A549 (cell line): ENCODE measurements around the gene LCK. TPM values are rescaled to one million over a fixed set of nuclear protein-coding genes. Genes with fewer than 3 reads are reported as not detected.

ENCODE experiments used
- ATAC-seq, 2 experiments: fragments of 200-7000 bp in 1 of 2; fragments of >200 bp in 1 of 2; cut with Nextera tagmentation in 1 of 2; cut with Tn5 transposase in 1 of 2; 3 replicates each; pipeline versions ENCODE4 v1.8.0 to v1.9.1; 2018 to 2020; ENCODE audit warnings: mild to moderate bottlenecking in 1 of 2, moderate library complexity in 1 of 2
- CTCF ChIA-PET: fragments of 300-600 bp; sonication (Branson Sonifier 250); formaldehyde crosslinking; extraction: SDS; loops from one replicate; lab custom pipeline; 2021; ENCODE audit warnings: antibody characterized with exemption, inconsistent platforms; lab: Yijun Ruan, JAX
- POLR2A ChIA-PET: fragments of 350-600 bp; formaldehyde crosslinking; extraction: SDS; loops from one replicate; lab custom pipeline; 2021; ENCODE audit warnings: antibody characterized with exemption, inconsistent platforms; lab: Yijun Ruan, JAX
- DNase-seq, 2 experiments: peaks; one replicate each; pipeline versions ENCODE4 v3.0.0 to v3.0.0-alpha.2; 2011 to 2016; ENCODE audit warnings: low read depth in 1 of 2, low spot score in 1 of 2
- FAIRE-seq: peaks from 2 replicates; lab custom pipeline; 2011; peaks lifted over from hg19 to GRCh38; lab: Jason Lieb, UNC
- H3K27ac ChIP-seq, 2 experiments: fragments of >200 bp; sonication (Bioruptor Twin); formaldehyde crosslinking; 3 replicates each; pipeline ENCODE4 v1.5.1; 2016 to 2017
- H3K4me1 ChIP-seq: fragments of >200 bp; sonication (Bioruptor Twin); formaldehyde crosslinking; 3 replicates; pipeline ENCODE4 v1.6.1; 2016
- H3K4me2 ChIP-seq: fragments of >200 bp; sonication (Bioruptor Twin); formaldehyde crosslinking; 3 replicates; pipeline ENCODE4 v1.6.1; 2016
- H3K4me3 ChIP-seq: fragments of >200 bp; sonication (Bioruptor Twin); formaldehyde crosslinking; 3 replicates; pipeline ENCODE4 v1.5.1; 2016
- H3K9me3 ChIP-seq: fragments of >200 bp; sonication (Bioruptor Twin); formaldehyde crosslinking; 3 replicates; pipeline ENCODE4 v1.6.1; 2016
- BHLHE40 ChIP-seq: IDR thresholded peaks from 2 replicates; pipeline ENCODE4 v1.6.1; 2012; ENCODE audit warnings: low read depth, low read length, inconsistent platforms
- CEBPB ChIP-seq, 2 experiments: fragments of >200 bp in 1 of 2; sonication (Bioruptor Twin) in 1 of 2; formaldehyde crosslinking in 1 of 2; IDR thresholded peaks; 2 replicates each; pipeline ENCODE4 v1.6.1; 2012 to 2016
- EP300 ChIP-seq, 2 experiments: fragments of >200 bp; sonication (Bioruptor Twin); formaldehyde crosslinking; IDR thresholded peaks; 2 replicates in 1 of 2; 3 replicates in 1 of 2; pipeline ENCODE4 v1.6.1; 2016 to 2017
- FOSB ChIP-seq: fragments of 250-450 bp; sonication (Bioruptor Pico); IDR thresholded peaks from 2 replicates; pipeline ENCODE4 v1.5.0; 2020; ENCODE audit warnings: mild to moderate bottlenecking, moderate library complexity
- FOSL2 ChIP-seq, 2 experiments: fragments of 450-650 bp in 1 of 2; fragments of >200 bp in 1 of 2; sonication (Bioruptor Twin) in 1 of 2; formaldehyde crosslinking; IDR thresholded peaks; 2 replicates each; pipeline versions ENCODE4 v1.5.0 to v1.6.1; 2016 to 2020; ENCODE audit warnings: mild to moderate bottlenecking in 1 of 2, moderate library complexity in 1 of 2
- FOXS1 ChIP-seq: fragments of 250-450 bp; sonication (Bioruptor Pico); IDR thresholded peaks from 2 replicates; pipeline ENCODE4 v1.5.0; 2020; ENCODE audit warnings: mild to moderate bottlenecking, moderate library complexity
- HOXA7 ChIP-seq: fragments of 250-450 bp; sonication (Bioruptor Pico); IDR thresholded peaks from 2 replicates; pipeline ENCODE4 v1.5.0; 2020; ENCODE audit warnings: mild to moderate bottlenecking, moderate library complexity
- HOXB13 ChIP-seq: fragments of 250-450 bp; sonication (Bioruptor Pico); IDR thresholded peaks from 2 replicates; pipeline ENCODE4 v1.5.0; 2020; ENCODE audit warnings: low read depth, mild to moderate bottlenecking, moderate library complexity
- JUN ChIP-seq, 2 experiments: fragments of >200 bp; sonication (Bioruptor Twin); formaldehyde crosslinking; IDR thresholded peaks; 2 replicates in 1 of 2; 3 replicates in 1 of 2; pipeline ENCODE4 v1.6.1; 2016 to 2017
- MAZ ChIP-seq: fragments of 150-350 bp; IDR thresholded peaks from 2 replicates; pipeline ENCODE4 v1.6.1; 2014; ENCODE audit warnings: antibody characterized with exemption, low read depth, low read length, borderline replicate concordance
- NFE2L2 ChIP-seq: fragments of 150-350 bp; conservative IDR thresholded peaks from 2 replicates; pipeline ENCODE4 v1.6.1; 2014; ENCODE audit warnings: low read length
- NR3C1 ChIP-seq: fragments of >200 bp; sonication (Bioruptor Twin); formaldehyde crosslinking; IDR thresholded peaks from 3 replicates; pipeline ENCODE4 v1.6.1; 2017
- PHF8 ChIP-seq: fragments of 200-600 bp; sonication (generic); IDR thresholded peaks from 2 replicates; pipeline ENCODE4 v1.6.1; 2016; ENCODE audit warnings: low read depth, mild to moderate bottlenecking, antibody characterized with exemption, moderate library complexity, borderline replicate concordance
- POLR2A ChIP-seq: IDR thresholded peaks from 2 replicates; pipeline ENCODE4 v1.6.1; 2012; ENCODE audit warnings: mild to moderate bottlenecking, low read length
- RAD21 ChIP-seq, 2 experiments: fragments of >200 bp in 1 of 2; sonication (Bioruptor Twin) in 1 of 2; formaldehyde crosslinking in 1 of 2; IDR thresholded peaks in 1 of 2; conservative IDR thresholded peaks in 1 of 2; 2 replicates in 1 of 2; 3 replicates in 1 of 2; pipeline ENCODE4 v1.6.1; 2012 to 2018; ENCODE audit warnings: inconsistent platforms in 1 of 2
- RCOR1 ChIP-seq: fragments of 150-350 bp; IDR thresholded peaks from 2 replicates; pipeline ENCODE4 v1.6.1; 2014; ENCODE audit warnings: antibody characterized with exemption, low read length, low read depth
- RNF2 ChIP-seq: fragments of 200-600 bp; sonication (generic); IDR thresholded peaks from 2 replicates; pipeline ENCODE4 v1.6.1; 2016; ENCODE audit warnings: low read depth, mild to moderate bottlenecking, antibody characterized with exemption, moderate library complexity, borderline replicate concordance
- SMC3 ChIP-seq: fragments of >200 bp; sonication (Bioruptor Twin); formaldehyde crosslinking; IDR thresholded peaks from 3 replicates; pipeline ENCODE4 v1.6.1; 2018; ENCODE audit warnings: inconsistent platforms
- SREBF2 ChIP-seq: fragments of 450-650 bp; IDR thresholded peaks from 2 replicates; pipeline ENCODE4 v1.6.1; 2014; ENCODE audit warnings: mild to moderate bottlenecking, moderate library complexity
- TFCP2L1 ChIP-seq: fragments of 250-450 bp; sonication (Bioruptor Pico); IDR thresholded peaks from 2 replicates; pipeline ENCODE4 v1.5.0; 2021; ENCODE audit warnings: mild to moderate bottlenecking
- TP53 ChIP-seq: fragments of 250-450 bp; sonication (Bioruptor Pico); IDR thresholded peaks from 2 replicates; pipeline ENCODE4 v1.5.0; 2021; ENCODE audit warnings: mild to moderate bottlenecking, moderate library complexity
- ZC3H11A ChIP-seq: fragments of 450-650 bp; IDR thresholded peaks from 2 replicates; pipeline ENCODE4 v1.6.1; 2014; ENCODE audit warnings: antibody characterized with exemption, mild to moderate bottlenecking
- ZFP36 ChIP-seq: fragments of 450-650 bp; IDR thresholded peaks from 2 replicates; pipeline ENCODE4 v1.6.1; 2014; ENCODE audit warnings: borderline replicate concordance; ENCODE audit not compliant: partially characterized antibody
- WGBS: methylation state at CpG from one replicate; pipeline ENCODE4 v1.1.6; 2017; ENCODE audit errors: missing lambda C conversion rate; 5-methylcytosine and 5-hydroxymethylcytosine counted together
- polyA plus RNA-seq, 4 experiments: library from polyadenylated mRNA; depleted of rRNA in 3 of 4; stranded (reverse); fragments of >200 nt; fragmentation: RNase III in 1 of 4; extraction: RNeasy Plus Mini Kit Qiagen cat#74134 plus additional on column Dnase treatment in 1 of 4; gene quantifications; 2 replicates in 3 of 4; 3 replicates in 1 of 4; pipeline ENCODE4 v1.2.3, GENCODE V29; 2011 to 2017
- TF ChIP-seq, protein P1 (sequence below): IDR thresholded peaks from 2 replicates; pipeline ENCODE4 v1.6.1; 2012
- TF ChIP-seq, protein P2 (sequence below): fragments of >200 bp; sonication (Bioruptor Twin); formaldehyde crosslinking; IDR thresholded peaks from 3 replicates; pipeline ENCODE4 v1.5.1; 2016
- TF ChIP-seq, protein P3 (sequence below): fragments of >200 bp; sonication (Bioruptor Twin); formaldehyde crosslinking; IDR thresholded peaks from 3 replicates; pipeline ENCODE4 v1.6.1; 2016
- TF ChIP-seq, protein P4 (sequence below): fragments of 450-650 bp; IDR thresholded peaks from 2 replicates; pipeline ENCODE4 v1.6.1; 2014; ENCODE audit warnings: antibody characterized with exemption
- TF ChIP-seq, protein P5 (sequence below): IDR thresholded peaks from 2 replicates; pipeline ENCODE4 v1.6.1; 2012

LCK gene
- polyA plus RNA-seq, 2 of the 4 experiments (the other 2 are of a cell fraction) = 0.03 TPM; not detected in 1

DNA sequence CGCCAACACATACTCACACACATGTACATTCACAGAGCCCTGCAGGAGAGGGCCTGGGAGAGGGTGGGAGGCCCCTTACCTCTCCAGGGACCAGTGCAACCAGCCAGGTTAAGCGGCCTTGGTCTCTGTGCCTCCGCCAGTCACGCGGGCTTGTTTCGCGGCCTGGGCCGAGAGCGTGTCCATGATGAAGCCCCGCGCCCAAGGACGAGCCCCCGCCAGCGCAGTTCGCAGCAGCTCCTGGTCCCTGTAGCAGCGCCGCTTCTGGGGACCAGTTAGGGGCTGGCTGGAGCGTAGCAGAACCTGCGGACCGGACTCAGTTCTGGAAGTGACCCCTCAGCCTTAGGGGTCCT, 11.3 kb upstream of the LCK start:
- TF ChIP-seq, protein P1, sequence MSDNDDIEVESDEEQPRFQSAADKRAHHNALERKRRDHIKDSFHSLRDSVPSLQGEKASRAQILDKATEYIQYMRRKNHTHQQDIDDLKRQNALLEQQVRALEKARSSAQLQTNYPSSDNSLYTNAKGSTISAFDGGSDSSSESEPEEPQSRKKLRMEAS = no peak
- TF ChIP-seq SMC3 (no peak), FOXS1 (CRISPR knock-in tag) (no peak), ZFP36 (no peak), CEBPB (IDR thresholded peaks at IDR 0.05) (no peak), HOXB13 (CRISPR knock-in tag) (no peak), TFCP2L1 (no peak), MAZ (no peak), JUN (IDR thresholded peaks at IDR 0.05) (no peak), RNF2 (no peak), POLR2A (no peak), RCOR1 (no peak), ZC3H11A (no peak), FOSB (CRISPR knock-in tag) (no peak)
- TF ChIP-seq, protein P2, sequence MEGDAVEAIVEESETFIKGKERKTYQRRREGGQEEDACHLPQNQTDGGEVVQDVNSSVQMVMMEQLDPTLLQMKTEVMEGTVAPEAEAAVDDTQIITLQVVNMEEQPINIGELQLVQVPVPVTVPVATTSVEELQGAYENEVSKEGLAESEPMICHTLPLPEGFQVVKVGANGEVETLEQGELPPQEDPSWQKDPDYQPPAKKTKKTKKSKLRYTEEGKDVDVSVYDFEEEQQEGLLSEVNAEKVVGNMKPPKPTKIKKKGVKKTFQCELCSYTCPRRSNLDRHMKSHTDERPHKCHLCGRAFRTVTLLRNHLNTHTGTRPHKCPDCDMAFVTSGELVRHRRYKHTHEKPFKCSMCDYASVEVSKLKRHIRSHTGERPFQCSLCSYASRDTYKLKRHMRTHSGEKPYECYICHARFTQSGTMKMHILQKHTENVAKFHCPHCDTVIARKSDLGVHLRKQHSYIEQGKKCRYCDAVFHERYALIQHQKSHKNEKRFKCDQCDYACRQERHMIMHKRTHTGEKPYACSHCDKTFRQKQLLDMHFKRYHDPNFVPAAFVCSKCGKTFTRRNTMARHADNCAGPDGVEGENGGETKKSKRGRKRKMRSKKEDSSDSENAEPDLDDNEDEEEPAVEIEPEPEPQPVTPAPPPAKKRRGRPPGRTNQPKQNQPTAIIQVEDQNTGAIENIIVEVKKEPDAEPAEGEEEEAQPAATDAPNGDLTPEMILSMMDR = no peak
- TF ChIP-seq, protein P3, sequence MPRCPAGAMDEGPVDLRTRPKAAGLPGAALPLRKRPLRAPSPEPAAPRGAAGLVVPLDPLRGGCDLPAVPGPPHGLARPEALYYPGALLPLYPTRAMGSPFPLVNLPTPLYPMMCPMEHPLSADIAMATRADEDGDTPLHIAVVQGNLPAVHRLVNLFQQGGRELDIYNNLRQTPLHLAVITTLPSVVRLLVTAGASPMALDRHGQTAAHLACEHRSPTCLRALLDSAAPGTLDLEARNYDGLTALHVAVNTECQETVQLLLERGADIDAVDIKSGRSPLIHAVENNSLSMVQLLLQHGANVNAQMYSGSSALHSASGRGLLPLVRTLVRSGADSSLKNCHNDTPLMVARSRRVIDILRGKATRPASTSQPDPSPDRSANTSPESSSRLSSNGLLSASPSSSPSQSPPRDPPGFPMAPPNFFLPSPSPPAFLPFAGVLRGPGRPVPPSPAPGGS = no peak
- TF ChIP-seq, protein P4, sequence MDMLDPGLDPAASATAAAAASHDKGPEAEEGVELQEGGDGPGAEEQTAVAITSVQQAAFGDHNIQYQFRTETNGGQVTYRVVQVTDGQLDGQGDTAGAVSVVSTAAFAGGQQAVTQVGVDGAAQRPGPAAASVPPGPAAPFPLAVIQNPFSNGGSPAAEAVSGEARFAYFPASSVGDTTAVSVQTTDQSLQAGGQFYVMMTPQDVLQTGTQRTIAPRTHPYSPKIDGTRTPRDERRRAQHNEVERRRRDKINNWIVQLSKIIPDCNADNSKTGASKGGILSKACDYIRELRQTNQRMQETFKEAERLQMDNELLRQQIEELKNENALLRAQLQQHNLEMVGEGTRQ = no peak
- FAIRE-seq = no peak
- POLR2A ChIA-PET = interaction anchor here (1.5 to 3.4 kb wide), 3 partner anchors 17 to 96 kb away, joined by 3 to 16 read pairs (median 11); partner anchors contain the start of genes HDAC1 and MARCKSL1
- Histone ChIP-seq H3K27ac (peak overlapping the region; percentile 79 to 94; a peak in 4 of 6 replicates), H3K4me1 (peaks cover 46% of the 10 kb centered on the region), H3K4me3 (no peak overlapping the region), H3K9me3 (no peaks in the 10 kb centered on the region), H3K4me2 (peak overlapping the region; percentile 81)
- ATAC-seq = no peak
- WGBS = 97% methylated on average over 12 of the region's 20 CpGs
- CTCF ChIA-PET = interaction anchor here (0.6 to 4.8 kb wide), 13 partner anchors 8 to 83 kb away, joined by 3 to 45 read pairs (median 6); partner anchors contain the start of gene LCK
- no peak for DNase-seq

DNA sequence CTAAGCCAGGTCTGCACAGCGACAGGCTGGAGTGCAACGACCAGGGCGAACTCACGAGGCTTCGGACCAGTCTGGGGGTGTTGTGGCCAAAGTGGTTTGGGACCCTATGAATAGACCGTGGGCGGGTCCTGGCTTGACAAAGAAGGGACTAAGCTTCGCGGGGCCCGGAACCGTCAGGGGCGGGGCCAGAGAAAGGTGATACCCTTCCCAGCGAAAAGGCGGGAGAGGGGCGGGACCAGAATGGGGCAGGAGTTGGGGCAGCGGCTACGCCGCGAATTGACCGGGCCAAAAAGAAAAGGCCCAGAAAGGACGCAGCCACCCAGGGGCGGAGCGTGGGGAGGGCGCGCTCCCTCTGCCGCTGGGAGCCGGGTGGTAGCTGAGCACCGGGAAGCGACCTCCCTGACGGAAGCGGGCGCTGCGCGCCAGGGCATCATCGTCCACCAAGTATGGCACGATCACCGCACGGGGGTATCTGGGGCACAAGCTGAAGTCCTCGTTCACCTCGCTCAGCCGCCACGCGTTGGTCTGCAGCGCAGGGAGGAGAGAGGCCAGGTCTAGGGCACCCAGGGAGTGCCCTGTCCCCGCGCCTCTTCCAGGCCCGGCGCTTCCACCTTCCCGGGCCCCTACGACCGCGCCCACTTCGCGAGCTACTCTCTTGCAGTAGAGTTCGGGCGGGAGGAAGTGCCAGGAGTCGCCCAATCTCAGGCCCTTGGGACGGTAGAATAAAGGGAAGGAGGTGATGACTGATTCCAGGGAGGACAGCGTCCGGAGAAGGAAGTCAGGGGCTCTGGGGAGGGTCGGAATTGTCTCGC, 10.7 kb upstream of the LCK start:
- CTCF ChIA-PET = interaction anchor here (0.6 to 4.8 kb wide), 16 partner anchors 9 to 82 kb away, joined by 3 to 45 read pairs (median 6); partner anchors contain the start of genes HDAC1 and LCK
- Histone ChIP-seq H3K4me3 (peak overlapping the region; percentile 56), H3K4me1 (peaks cover 41% of the 10 kb centered on the region), H3K27ac (peak overlapping the region; percentile 79 to 94), H3K9me3 (no peaks in the 10 kb centered on the region), H3K4me2 (peak overlapping the region; percentile 81)
- ATAC-seq = peak; percentile 76 to 85
- POLR2A ChIA-PET = interaction anchor here (1.2 to 3.4 kb wide), 7 partner anchors 12 to 96 kb away, joined by 3 to 16 read pairs (median 6); partner anchors contain the start of genes HDAC1, MARCKSL1 and TXLNA
- WGBS = 18% methylated on average over 32 of the region's 62 CpGs
- no peak for FAIRE-seq
- peak; percentile 53 to 75 for DNase-seq
- TF ChIP-seq TFCP2L1 (no peak), FOSB (CRISPR knock-in tag) (no peak), BHLHE40 (no peak), EP300 (IDR thresholded peaks at IDR 0.05) (no peak), RAD21 (conservative IDR thresholded peaks at IDR 0.05 in 1 of 2, IDR thresholded peaks at IDR 0.05 in 1 of 2) (peak; percentile 6 to 37; a peak in 2 of 5 replicates), RCOR1 (no peak), HOXA7 (CRISPR knock-in tag) (no peak), PHF8 (no peak), ZFP36 (no peak), FOSL2 (IDR thresholded peaks at IDR 0.05) (no peak), FOSL2 (CRISPR knock-in tag; IDR thresholded peaks at IDR 0.05) (no peak), NFE2L2 (no peak), JUN (IDR thresholded peaks at IDR 0.05) (peak in 1 of 2 experiments; percentile 62; a peak in 3 of 5 replicates), TP53 (CRISPR knock-in tag) (no peak), NR3C1 (no peak), SREBF2 (no peak)
- TF ChIP-seq, protein P4 = no peak
- TF ChIP-seq, protein P5, sequence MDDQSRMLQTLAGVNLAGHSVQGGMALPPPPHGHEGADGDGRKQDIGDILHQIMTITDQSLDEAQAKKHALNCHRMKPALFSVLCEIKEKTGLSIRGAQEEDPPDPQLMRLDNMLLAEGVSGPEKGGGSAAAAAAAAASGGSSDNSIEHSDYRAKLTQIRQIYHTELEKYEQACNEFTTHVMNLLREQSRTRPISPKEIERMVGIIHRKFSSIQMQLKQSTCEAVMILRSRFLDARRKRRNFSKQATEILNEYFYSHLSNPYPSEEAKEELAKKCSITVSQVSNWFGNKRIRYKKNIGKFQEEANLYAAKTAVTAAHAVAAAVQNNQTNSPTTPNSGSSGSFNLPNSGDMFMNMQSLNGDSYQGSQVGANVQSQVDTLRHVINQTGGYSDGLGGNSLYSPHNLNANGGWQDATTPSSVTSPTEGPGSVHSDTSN = no peak
